Progenitor cell of endocrine pancreas (in vitro differentiated cells): ENCODE measurements around the gene PLXNC1. TPM values are rescaled to one million over a fixed set of nuclear protein-coding genes. Genes with fewer than 3 reads are reported as not detected.

Experiments used
- DNase-seq: peaks from one replicate; pipeline ENCODE4 v3.0.0; 2021; ENCODE audit warnings: low spot score; ENCODE audit not compliant: unreplicated experiment
- H3K27ac Mint-ChIP-seq: 2 replicates; pipeline ENCODE4 v1.8.0; 2021; ENCODE audit warnings: mild to moderate bottlenecking, moderate library complexity, mixed read lengths
- H3K27me3 Mint-ChIP-seq: 2 replicates; pipeline ENCODE4 v1.8.0; 2021; ENCODE audit warnings: mixed read lengths
- H3K36me3 Mint-ChIP-seq: 2 replicates; pipeline ENCODE4 v1.8.0; 2022; ENCODE audit warnings: mixed read lengths; ENCODE audit not compliant: insufficient read depth
- H3K4me1 Mint-ChIP-seq: 2 replicates; pipeline ENCODE4 v1.8.0; 2021; ENCODE audit warnings: low read depth, mixed read lengths
- H3K4me3 Mint-ChIP-seq: 2 replicates; pipeline ENCODE4 v1.8.0; 2021; ENCODE audit warnings: low read depth, mild to moderate bottlenecking, moderate library complexity, mixed read lengths
- H3K9me3 Mint-ChIP-seq: 2 replicates; pipeline ENCODE4 v1.8.0; 2021; ENCODE audit warnings: low read depth, mixed read lengths
- total RNA-seq: library from RNA; stranded (reverse); gene quantifications from 2 replicates; pipeline ENCODE4 v1.2.1, GENCODE V29; 2021
- TF ChIP-seq, protein P1 (sequence below): fragments of 200-600 bp; sonication (generic); IDR thresholded peaks from one replicate; pipeline ENCODE4 v1.5.0; 2021; ENCODE audit warnings: antibody characterized with exemption, mild to moderate bottlenecking; ENCODE audit not compliant: unreplicated experiment

Gene PLXNC1
- total RNA-seq, 1 donor from 2014 or later, result 25.7 TPM

DNA sequence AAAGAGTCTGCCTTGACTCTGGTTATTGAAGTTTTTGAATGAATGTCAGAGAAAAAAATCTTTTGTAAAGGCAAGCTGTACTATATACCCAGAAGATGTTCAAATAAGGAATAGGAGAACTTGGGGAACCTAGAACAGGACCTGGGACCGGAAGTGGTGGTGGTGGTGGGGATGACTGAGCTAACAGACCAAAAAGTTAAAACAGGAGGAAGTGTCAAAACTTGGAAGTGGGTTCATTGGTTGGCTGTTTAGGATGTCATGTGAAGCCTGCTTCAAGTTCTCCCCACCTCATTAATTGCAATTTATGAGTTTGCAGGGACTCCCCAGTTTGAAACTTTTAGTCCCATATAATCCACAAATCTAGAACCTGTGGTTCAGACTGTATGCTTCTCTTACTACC, 26.2 kb downstream of the PLXNC1 start:
- no peaks in the 10 kb centered on the region for H3K27me3 Mint-ChIP-seq
- no peak for DNase-seq
- peaks cover 12% of the 10 kb centered on the region for H3K36me3 Mint-ChIP-seq

GRCh38 chr12:94175763-94176668, 27.6 kb downstream of the PLXNC1 start:
- no peak for DNase-seq
- peaks cover 12% of the 10 kb centered on the region for H3K36me3 Mint-ChIP-seq
- peaks cover 2% of the 10 kb centered on the region for H3K4me1 Mint-ChIP-seq
- no peak overlapping the region for H3K4me3 Mint-ChIP-seq
- TF ChIP-seq, protein P1, sequence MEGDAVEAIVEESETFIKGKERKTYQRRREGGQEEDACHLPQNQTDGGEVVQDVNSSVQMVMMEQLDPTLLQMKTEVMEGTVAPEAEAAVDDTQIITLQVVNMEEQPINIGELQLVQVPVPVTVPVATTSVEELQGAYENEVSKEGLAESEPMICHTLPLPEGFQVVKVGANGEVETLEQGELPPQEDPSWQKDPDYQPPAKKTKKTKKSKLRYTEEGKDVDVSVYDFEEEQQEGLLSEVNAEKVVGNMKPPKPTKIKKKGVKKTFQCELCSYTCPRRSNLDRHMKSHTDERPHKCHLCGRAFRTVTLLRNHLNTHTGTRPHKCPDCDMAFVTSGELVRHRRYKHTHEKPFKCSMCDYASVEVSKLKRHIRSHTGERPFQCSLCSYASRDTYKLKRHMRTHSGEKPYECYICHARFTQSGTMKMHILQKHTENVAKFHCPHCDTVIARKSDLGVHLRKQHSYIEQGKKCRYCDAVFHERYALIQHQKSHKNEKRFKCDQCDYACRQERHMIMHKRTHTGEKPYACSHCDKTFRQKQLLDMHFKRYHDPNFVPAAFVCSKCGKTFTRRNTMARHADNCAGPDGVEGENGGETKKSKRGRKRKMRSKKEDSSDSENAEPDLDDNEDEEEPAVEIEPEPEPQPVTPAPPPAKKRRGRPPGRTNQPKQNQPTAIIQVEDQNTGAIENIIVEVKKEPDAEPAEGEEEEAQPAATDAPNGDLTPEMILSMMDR, result no peak
- H3K27ac Mint-ChIP-seq, result peak overlapping the region; percentile 33
- no peaks in the 10 kb centered on the region for H3K27me3 Mint-ChIP-seq
- H3K9me3 Mint-ChIP-seq, result peaks cover 13% of the 10 kb centered on the region

More for the DNA sequence above, 26.2 kb downstream of the PLXNC1 start:
- Mint-ChIP-seq H3K27ac (no peak overlapping the region), H3K9me3 (peaks cover 10% of the 10 kb centered on the region), H3K4me3 (no peak overlapping the region), H3K4me1 (peaks cover 12% of the 10 kb centered on the region)
- TF ChIP-seq, protein P1, result no peak

GRCh38 chr12:94178054-94178453, 29.7 kb downstream of the PLXNC1 start:
- H3K4me1 Mint-ChIP-seq, result peaks cover 5% of the 10 kb centered on the region
- DNase-seq, result no peak
- TF ChIP-seq, protein P1, result no peak
- no peak overlapping the region for H3K4me3 Mint-ChIP-seq
- no peaks in the 10 kb centered on the region for H3K27me3 Mint-ChIP-seq
- H3K27ac Mint-ChIP-seq, result no peak overlapping the region
- H3K36me3 Mint-ChIP-seq, result peaks cover 12% of the 10 kb centered on the region
- H3K9me3 Mint-ChIP-seq, result peaks cover 13% of the 10 kb centered on the region

- no peak for DNase-seq
- Mint-ChIP-seq H3K36me3 (peaks cover 12% of the 10 kb centered on the region), H3K27ac (no peak overlapping the region), H3K27me3 (no peaks in the 10 kb centered on the region), H3K4me1 (peaks cover 13% of the 10 kb centered on the region), H3K9me3 (peaks cover 13% of the 10 kb centered on the region), H3K4me3 (no peak overlapping the region)
- TF ChIP-seq, protein P1, result no peak
These were observed 30.5 kb downstream of the PLXNC1 start for GRCh38 chr12:94178882-94179281.

DNA sequence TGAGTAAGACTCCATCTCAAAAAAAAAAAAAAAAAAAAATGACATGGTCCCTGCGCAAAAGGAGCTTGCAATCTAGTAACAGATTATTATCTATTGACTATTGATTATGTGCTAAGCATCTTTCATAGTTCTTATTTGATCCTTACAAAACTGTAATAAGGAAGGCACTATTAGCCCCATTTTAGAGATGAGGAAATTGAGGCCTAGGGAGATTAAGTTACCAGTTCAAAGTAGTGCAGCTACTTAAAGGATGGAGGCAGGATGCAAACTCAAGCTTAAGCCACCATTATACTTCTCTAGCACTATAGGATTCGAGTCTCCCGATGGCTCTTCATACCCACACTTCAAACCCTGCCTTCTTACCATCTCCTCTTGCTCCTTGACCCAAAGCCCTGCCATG, 31.3 kb downstream of the PLXNC1 start:
- no peaks in the 10 kb centered on the region for H3K27me3 Mint-ChIP-seq
- H3K9me3 Mint-ChIP-seq, result peaks cover 13% of the 10 kb centered on the region
- H3K4me1 Mint-ChIP-seq, result peaks cover 13% of the 10 kb centered on the region
- no peak overlapping the region for H3K27ac Mint-ChIP-seq
- no peak for DNase-seq
- TF ChIP-seq, protein P1, result no peak
- peaks cover 12% of the 10 kb centered on the region for H3K36me3 Mint-ChIP-seq
- no peak overlapping the region for H3K4me3 Mint-ChIP-seq
